Choroid plexus epithelial cell (primary cell): ENCODE measurements around the gene CNOT1.
A peak's percentile ranks its signal among the peaks of the same experiment; 100 is the strongest.

ENCODE experiments used
- DNase-seq: peaks from one replicate; pipeline ENCODE4 v3.0.0-alpha.2; 2010; ENCODE audit warnings: low read depth
- H3K4me3 ChIP-seq: 2 replicates; pipeline ENCODE4 v1.5.1; 2011; ENCODE audit warnings: low read depth, mild to moderate bottlenecking, control low read depth, low read length, moderate library complexity
- CTCF ChIP-seq: conservative IDR thresholded peaks from 2 replicates; pipeline ENCODE4 v1.5.1; 2011; ENCODE audit warnings: low read depth, mild to moderate bottlenecking, control low read depth, inconsistent platforms, low read length, moderate library complexity

Gene CNOT1

GRCh38 chr16:58629733-58630640 lies at the start of gene CNOT1:
CNOT1 (minus strand) TSS chr16:58629826; CDS start chr16:58599337, 30,489 bp downstream.
- DNase-seq: peak; percentile 100
- peak within 1 kb of the TSS; percentile 96 for H3K4me3 ChIP-seq
- TF ChIP-seq CTCF: no peak

GRCh38 chr16:58678716-58679115 lies 49.1 kb upstream of the CNOT1 start:
- no peak for DNase-seq
- TF ChIP-seq CTCF: no peak
- H3K4me3 ChIP-seq: no peak overlapping the region

- no peak for TF ChIP-seq CTCF
- H3K4me3 ChIP-seq: no peak overlapping the region
- no peak for DNase-seq
These were observed 48.6 kb upstream of the CNOT1 start for GRCh38 chr16:58678269-58678668.

DNA sequence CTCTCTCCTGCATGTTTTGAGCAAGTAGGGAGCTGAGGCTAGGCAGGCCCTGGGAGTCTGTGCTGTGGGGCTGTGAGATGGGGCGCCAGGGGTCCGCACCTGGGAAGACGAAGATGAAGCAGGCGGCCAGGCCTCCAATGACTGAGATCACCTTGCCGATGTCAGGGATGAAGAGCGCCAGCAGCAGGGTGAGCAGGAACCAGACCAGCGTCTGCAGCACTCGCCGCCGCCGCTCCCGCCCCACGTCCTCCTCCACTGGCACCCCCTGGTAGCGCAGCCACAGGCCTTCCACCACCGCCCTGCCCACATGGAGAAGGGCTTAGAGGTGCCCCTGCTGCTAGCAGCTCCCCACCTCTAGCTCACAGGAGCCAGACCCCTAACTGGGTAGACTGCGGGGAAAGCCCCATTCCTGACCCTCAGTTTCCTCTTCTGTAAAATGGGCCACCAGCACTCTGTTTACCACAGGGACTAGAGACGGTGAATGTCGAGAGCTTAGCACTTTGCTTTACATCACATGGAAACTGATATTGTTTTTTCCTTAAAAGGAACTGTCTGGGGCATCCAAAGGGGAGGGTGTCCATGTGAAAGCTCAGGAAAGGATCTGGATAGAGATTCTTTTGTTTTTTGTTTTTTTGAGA lies 41.4 kb upstream of the CNOT1 start:
- TF ChIP-seq CTCF: no peak
- no peak for DNase-seq
- no peak overlapping the region for H3K4me3 ChIP-seq

DNA sequence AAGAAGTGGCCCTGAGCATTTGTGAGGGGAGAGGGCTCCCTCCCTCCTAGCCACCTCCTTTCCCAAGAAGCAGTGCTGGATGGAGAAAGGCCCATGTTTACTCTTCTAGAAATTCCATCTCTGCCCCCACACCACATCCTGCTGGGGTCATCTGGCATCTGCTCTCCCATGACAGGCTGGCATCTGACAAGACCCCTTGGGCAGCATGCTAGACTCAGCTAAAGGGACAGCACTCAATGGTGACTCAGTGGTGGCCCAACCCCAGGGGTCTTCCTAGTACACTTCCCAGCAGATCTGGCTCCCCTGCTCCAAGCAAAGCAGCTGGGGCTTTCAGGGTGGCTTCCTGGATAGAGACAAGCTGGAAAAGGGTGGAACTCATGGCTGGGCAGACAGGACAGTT lies 40.6 kb upstream of the CNOT1 start:
- H3K4me3 ChIP-seq: no peak overlapping the region
- TF ChIP-seq CTCF: no peak
- peak; percentile 25 for DNase-seq

- no peak overlapping the region for H3K4me3 ChIP-seq
- no peak for DNase-seq
- TF ChIP-seq CTCF: no peak
These were observed 35.6 kb upstream of the CNOT1 start for GRCh38 chr16:58665200-58665599.
